HG02840 (cell line): ENCODE results near the gene R3HCC1L.

Experiments
- ATAC-seq: cut with Tn5 transposase; IDR thresholded peaks from one replicate; pipeline ENCODE4 v1.9.1; 2021; ENCODE audit warnings: mild to moderate bottlenecking, moderate library complexity, moderate number of reproducible peaks; ENCODE audit not compliant: unreplicated experiment, low FRiP score

R3HCC1L gene

DNA sequence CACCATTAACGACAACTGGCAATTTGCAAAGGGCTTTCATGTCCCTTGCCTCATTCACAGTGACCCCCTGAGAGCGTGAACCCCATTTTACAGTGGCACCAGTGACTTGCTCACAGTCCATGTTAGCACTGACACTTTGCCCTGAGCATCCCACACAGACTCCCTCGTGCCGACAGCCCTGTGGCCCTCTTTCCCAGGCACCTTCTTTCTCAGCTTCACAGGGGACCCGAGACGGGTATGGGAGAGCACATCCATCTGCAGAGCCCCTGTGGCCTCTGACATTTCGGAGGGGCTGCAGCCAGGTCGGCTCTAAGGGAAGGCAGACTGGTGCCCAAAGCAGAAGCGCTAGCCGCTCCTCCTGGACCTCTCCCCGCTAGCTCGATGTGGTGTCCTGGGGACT lies 122.7 kb downstream of the R3HCC1L start:
- no peak for ATAC-seq

DNA sequence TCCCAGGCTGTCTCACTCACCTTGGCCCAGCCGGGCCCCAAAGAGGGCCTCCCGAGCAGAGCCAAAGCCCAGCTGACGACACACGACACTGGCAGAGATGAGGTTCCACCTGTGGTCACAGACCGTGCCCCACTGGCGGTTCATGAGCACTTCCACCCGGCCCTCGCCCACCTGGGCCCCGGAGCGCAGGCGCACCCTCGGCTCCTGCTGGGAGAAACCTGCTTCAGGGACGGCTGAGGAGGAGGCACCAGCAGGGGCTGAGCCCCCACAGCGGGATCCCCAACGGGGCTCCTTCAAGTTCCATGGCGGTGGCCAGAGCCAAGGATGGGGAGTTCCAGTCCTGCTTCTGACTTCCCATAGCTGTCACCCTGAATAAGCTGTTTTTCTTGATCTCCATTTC lies 123.5 kb downstream of the R3HCC1L start:
- ATAC-seq, result no peak

DNA sequence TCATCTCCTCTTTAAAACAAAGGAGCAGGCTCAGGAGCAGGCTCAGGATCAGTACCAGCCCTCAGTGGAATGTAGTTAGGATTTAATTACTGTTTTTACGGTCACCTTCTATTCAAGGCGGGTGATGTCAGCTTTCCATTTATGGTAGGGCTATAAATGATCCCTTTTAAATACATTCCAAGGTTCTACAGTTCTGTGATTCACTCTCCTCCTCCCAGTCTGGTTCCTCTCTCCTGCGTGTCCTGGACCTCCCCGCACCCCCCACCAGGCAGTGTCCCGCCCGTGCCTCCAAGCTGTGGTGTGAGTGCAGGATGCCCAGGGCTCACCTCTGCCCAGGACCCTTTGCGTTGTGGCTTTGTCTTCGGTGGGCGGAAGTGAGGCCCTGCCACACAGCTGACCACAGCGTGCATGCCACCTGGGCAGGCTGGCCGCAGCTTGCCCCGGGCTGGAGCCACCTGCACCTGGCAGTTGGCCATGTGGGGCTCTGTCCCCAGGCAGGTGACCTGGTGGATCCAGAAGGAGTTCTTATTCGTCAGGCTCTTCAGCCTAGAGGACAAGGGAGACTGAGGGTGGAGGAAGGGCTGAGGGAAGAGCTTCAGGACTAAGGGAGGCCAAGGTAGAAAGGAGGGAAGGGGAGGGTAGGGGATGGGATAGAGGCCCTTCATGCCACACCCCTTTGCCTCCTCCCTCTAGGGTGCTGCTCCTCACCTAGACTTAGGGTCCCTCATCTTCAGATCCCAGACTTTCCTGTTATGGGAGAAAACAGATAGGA lies 124.4 kb downstream of the R3HCC1L start:
- no peak for ATAC-seq

DNA sequence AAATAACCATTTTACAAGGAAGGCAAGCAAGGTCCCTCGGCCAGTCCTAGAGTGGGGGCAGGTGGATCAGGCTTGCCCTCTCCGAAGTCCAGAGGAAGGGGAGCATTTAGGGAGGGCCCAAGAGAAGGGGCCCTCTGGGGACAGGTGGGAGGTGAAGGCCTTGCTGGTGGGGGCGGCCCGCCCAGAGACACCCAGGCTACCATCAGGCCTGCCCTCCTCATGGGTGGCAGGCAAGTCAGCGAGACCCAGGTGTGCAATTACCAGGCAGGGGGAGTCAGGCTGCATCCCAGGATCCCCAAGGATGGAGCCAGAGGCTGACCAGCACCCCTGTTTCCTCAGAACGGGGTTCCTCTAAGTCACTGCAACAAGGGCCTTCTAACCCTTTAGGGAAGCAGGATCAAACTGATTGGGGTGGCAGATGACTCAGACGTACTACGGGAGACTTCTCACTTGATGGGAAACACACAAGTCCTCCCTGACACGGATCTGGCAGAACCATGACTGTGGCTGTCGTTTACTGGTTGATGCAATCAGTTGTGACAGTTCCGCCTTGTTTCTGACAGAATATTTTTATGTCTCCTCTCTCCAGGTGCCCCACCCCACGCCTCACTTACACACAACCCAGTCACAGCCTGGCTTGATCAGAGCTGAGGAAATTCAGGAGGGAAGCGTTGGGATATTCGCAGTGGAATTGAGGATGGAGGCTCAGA lies 125.3 kb downstream of the R3HCC1L start:
- ATAC-seq, result no peak

DNA sequence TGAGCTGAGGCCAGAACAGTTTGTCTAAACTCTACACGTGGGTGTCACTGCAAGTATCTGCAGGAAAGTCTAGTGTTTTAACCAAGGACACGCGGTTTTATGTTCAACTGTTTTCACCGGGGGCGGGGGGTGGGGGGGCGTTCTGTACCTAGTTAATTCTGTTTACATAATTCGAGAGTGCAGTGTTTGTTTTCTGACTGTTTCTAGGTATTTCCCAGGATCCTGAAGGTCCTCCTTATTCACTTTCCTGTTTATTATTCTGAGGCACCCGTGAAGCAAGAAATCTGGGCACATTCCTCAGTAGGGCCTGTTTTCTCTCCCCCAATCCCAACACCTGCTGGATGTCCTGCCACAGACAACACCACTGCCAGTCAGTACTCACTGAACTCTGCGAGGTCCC lies 125.9 kb downstream of the R3HCC1L start:
- no peak for ATAC-seq

DNA sequence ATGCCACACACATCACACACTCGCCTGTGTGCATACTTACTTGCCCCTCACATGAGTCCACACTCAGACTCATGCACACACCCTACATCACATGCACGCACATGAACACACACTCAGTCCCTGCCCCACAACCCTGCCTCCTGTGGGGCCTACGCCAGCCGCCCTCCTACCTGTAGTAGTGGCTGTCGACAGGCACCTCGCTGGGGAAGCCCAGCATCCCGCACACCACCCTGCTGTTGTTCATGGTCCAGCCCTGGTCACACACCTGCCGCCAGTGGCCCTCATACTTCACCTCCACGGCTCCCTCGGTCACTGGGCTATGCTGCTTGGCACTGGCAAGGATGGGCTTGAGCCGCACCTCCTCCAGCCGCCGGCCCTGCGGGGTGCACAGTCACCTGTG lies 126.3 kb downstream of the R3HCC1L start:
- ATAC-seq, result no peak

DNA sequence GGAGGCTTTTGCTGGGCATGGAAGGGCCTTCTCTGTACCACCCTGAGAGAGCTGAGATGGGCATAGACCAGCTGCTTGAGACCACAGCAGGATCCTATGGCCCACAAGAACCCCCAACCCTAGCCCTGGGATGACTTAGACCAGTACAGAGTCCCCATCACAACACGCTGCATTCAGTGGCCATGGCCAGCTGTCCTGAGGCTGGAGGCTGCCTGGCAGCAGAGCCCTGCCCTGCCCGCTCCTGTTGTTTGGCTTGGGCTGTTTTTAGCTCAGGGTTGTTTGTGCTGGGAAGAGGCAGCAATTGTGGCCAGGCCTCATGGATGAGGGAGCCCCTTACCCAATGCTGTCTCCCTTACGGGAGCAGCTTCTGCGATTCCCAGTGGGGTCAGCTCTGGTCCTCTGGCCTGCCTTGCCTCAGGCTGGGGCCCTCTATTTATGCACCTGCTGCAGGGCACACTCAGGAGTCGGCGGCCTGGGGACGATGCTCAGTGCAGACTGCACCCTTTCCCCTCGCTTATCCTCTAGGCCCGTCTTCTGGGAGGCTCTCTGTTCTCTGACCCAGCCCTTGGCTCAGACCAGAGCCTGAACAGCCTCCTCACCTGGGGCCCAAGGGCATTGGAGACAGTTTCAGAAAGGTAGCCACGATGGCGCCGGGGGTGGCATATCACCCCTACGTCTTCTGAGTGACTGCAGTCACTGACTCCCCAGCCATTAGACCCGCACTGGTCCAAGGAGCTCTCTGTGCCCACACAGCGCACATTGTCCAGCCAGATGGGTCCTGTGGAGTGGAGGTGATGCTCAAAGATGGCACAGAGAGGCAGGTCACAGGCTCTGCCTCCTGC lies 127.2 kb downstream of the R3HCC1L start:
- ATAC-seq, result no peak

DNA sequence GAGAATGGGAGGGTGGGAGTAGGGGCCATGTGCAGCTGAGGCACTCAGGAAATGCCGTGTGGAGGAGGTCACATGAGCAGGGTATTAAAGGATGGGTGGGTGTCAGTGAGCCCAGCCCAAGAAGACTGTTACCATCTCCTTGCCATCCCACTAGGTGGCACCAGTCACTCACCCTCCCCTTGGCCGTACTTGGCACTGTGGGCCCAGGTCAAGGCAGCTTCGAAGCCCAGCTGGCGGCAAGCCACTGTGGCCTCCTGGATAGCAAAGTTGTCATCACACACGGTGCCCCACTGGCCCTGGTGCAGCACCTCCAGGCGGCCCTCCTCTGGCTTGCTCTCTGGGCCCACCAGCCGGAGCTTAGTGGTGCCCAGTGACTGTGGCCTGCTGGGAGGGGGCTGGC lies 128.1 kb downstream of the R3HCC1L start:
- ATAC-seq, result no peak

DNA sequence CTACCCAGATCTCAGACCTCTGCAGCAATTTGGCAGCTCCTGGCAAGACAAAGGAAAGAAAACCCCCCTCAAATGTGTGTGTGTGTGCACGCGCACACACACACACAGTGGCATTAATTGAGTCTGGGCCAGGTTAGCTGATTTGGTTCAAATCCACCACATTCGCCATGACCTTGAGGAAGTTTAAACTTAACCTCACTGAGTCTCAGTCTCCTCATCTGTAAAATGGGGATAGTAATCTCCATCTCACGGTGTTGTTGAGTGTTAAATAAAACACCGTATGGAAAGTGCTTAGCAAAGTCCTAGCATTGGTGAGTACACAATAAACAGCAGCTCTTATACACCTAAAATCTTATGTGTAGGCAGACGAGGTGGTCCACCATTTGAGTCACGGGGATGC lies 128.6 kb downstream of the R3HCC1L start:
- ATAC-seq, result no peak

DNA sequence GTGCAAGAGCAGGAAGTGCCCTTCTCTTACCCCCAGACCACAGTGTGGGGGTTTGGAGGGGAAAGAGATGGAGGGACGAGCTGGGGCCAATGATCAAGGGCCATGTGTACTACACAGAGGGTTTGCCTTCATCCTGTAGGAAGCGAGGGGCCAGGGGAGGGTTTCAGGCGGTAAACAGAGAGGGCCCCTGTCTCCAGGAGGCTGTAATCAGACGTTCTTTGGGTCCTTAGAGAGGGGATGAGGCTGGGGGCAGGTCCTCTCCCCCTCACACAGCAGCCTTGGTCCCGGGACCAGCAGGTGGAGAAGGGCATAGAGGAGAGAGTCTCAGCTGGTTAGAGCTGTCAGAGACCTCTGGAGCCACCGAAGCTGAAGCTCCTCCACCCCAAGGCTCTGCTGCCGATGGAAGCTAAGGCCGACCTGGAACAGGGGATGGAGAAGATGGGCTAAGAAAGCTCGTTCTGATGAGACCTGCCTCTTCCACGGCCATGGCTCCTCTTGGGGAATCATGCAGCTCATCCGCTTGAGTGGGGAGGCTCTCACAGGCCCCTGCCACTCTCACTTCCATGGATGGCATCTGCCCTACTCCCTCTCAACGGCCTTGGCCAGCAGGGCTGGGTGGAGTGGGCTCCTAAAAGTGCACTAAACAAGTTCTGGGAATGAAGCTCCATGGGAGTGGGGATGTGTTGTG lies 130.1 kb downstream of the R3HCC1L start:
- ATAC-seq, result no peak

DNA sequence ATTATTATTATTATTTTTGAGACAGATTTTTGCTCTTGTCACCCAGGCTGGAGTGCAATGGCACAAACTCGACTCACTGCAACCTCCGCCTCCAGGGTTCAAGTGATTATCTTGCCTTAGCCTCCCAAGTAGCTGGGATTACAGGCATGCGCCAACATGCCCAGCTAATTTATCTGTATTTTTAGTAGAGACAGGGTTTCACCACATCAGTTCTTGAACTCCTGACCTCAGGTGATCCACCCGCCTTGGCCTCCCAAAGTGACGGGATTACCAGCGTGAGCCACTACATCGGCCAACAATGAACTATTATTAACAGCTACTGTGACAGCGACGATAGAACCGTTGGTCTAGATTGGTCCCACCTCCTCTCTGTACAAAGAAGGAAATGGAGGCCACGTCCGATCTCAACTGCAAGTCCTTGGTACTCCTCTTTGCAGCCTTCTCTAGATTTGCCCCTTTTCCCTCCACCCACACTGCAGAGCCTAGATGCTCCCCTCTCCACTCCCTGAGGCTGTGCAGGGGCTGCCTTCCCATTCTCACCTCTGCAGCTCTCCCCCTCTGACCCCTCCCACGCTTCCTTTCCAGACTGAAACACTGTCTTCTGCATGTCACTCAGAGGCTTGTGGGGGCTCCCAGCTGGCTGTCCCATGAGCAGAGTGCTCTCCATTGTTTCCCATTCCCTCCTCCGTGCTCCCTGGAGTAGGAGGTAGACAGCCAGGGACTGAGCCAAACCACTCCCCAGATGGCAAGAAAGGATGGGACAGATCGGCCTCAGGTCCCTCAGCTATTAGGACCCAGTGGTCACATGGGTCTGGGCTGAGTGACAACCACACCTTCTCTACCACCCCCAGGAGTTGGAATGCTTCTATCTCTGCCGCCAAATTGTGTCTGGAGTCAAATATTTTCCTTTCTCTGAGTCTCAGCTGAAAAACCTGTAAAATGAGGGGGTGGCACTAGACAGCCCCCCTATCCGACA lies 131.2 kb downstream of the R3HCC1L start:
- no peak for ATAC-seq

DNA sequence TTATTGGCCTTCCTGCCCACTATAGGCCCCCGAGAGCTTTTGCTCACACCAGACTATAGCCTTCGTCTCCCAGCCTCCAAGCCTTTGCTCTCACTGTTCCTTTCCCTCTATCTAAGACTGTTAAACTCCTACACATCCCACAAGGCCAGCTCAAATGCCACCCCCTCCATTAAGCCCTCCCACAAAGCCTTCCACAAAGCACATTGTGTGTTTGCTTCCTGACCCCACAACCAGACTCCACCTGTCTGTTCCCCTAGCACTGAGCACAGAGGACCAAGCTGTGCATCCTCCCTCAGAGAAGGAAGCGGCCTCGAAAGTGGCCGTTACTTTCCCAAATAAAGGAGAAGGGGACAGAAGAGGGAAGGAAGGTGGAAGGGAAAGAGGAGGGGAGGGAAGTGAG lies 132.2 kb downstream of the R3HCC1L start:
- no peak for ATAC-seq

DNA sequence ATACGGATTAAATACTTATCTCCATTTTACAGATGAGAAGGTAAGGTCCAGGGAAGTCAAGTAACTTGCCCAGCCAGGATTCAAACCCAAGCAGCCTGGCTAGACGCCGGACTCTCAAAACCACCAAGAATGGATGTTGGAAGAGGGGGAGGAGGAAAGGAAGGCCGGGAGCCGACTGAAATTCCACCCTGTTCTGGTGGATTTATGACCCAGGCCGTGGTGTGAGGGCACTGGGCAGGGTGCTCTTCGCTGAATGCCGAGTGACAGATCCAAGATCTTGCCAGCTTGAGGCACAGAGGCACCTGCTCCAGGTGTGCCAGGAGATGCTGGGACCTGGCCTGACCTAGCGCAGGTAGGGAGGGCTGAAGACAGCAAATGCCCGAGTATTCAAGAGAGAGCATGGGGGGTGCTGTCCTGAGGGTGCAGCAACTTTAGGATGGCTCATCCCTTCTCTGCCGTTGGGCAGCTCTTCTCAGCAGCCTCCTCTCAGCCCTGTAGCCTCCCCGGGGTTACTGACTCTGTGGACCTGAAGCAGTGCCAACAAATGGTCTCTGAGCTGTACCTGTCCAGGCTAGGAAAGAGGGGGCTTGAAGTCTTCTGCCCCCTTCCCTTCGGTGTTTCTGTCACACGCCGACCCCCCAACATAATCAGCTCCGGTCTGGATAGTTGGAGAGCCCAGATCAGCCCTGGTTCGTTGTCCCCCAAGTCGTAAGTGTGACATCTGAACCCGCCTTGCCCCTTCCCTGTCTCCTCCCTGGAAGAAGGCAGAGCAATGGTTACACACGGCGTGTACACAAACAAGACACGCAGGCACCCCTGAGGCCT lies 132.8 kb downstream of the R3HCC1L start:
- ATAC-seq, result no peak

DNA sequence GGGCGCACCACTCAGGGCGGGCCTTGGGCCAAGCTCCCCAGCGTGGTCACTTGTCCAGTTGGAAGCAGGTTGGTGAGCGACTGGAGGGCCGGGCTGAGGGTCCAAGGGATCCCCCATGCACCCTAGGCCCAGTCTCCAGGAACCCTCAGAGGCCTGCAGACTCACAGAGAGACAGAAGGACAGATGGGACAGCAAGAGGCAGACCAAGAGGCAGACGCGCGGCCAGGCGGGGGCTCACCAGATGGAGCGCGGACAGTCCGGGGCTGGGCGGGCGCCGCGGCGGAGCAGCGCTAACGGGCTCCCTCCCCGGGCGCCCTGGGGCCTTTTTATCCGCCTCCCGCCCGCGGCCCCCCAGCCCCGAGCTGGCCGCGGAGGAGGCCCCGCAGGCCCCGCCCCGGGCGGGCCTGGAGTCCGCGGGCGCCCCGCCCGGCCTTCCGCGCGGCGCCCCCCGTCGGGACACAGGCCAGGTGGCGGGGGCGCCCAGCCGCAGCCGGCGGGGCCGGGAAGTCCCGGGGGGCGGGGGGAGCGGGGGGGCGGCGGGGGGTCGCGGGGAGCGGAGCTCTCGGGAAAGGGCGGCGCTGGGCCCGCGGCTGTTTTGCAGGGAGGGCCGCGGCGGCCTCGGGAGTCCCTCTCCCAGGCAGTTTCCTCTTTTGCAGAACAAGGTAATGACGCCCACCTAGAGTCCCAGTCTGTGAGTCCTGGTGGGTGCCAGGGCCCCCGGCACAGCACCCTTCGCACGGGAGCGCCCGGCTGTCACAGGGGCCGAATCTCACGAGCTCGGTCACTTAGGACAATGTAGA lies 133.6 kb downstream of the R3HCC1L start, which contains the start of gene LOXL4:
TSS of gene LOXL4 (minus strand) at position 301 of the 800 bp plus-strand sequence. CDS start 5,175 bp downstream, outside the sequence.
- no peak for ATAC-seq

DNA sequence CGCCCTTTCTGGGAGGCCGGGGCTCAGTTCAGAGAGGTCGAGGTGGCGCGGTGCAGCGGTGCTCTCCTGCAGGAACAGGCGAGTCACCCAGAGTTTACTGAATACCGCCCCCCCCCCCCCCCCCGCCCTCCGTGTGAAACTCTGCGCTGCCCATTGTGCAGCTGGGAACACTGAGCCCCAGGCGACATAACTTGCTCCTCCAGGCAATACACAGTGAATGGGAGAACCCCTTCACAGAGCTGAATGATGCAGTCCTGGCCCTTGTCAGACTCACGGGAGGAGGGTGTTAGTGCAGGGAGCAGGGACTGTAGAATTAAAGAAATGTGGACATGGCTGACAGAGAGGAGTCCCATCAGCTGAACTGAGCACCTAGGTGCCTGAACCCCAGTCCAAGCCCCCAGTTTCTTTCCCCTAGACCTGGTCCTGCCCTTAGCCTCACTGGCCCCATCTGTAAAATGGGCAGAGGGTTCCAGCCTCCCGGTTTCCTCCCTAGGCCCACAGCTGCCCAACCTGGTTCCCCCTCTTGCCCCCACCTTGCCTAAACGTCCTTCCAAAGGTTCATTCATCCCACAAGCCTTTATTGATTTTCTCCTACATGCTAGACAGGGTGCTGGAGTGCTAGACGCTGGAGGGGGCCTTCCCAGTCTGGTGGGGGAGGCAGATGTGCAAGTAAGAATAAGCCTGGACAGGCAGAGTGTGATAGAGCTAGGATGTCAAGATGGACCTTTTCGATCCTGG lies 134.4 kb downstream of the R3HCC1L start:
- ATAC-seq, result no peak

DNA sequence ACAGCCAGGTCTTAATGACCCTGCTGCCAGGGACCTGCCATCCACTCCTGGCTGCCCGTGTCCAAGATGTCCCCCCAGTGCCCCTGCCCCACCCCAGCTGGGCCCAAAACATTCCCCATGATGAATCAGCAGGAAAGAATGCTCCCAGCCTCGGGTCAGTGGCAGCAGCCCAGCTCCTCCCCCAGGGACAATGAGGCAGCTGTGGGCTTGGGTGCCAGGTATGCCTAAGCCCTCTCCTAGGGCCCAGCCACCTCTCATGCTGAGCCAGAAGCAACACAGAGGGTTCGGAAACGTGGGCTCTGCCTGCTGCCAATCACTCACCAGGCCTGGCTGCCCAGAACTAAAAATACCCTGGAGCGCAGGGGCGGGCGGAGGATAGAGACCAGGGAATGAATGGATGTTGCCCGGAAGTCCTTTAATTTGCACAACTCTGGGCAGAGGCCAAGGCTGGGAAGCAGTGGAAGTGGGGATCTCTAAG lies 135.0 kb downstream of the R3HCC1L start:
- ATAC-seq, result no peak
